Endothelial cell of umbilical vein (primary cell): ENCODE data around the gene PEAR1. TPM values are rescaled to one million over a fixed set of nuclear protein-coding genes. Genes with fewer than 3 reads are reported as not detected.

ENCODE experiments used
- BruUV-seq: library from RNA; stranded (reverse); fragments of 400-500 nt; replicated peaks from 2 replicates; lab custom pipeline; 2021; lab: Mats Ljungman, UMichigan
- CTCF ChIA-PET: fragments of 300-600, 350-600 bp; sonication (Branson Sonifier 250); formaldehyde crosslinking; loops from one replicate; lab custom pipeline; 2021; ENCODE audit warnings: antibody characterized with exemption, inconsistent platforms; lab: Charles Lee
- POLR2A ChIA-PET: fragments of 300-600, 350-600 bp; sonication (Branson Sonifier 250); formaldehyde crosslinking; loops from one replicate; lab custom pipeline; 2021; ENCODE audit warnings: antibody characterized with exemption, inconsistent platforms; lab: Charles Lee
- DNase-seq: peaks from one replicate; pipeline ENCODE4 v3.0.0-alpha.2; 2011; ENCODE audit warnings: low read depth, low spot score
- FAIRE-seq: peaks from 2 replicates; lab custom pipeline; 2011; peaks lifted over from hg19 to GRCh38; lab: Jason Lieb, UNC
- H2AFZ ChIP-seq: 2 replicates; pipeline ENCODE4 v1.6.0; 2012; ENCODE audit warnings: low read depth, low read length, control low read depth, inconsistent platforms
- H3K27ac ChIP-seq: 2 replicates; pipeline ENCODE4 v1.5.1; 2011; ENCODE audit warnings: low read depth, mild to moderate bottlenecking, control low read depth, low read length, moderate library complexity; ENCODE audit not compliant: insufficient read depth
- H3K27me3 ChIP-seq, 2 experiments: 2 replicates each; pipeline versions ENCODE4 v1.6.0 to v1.6.1; 2011; ENCODE audit warnings: low read length in 2 of 2, mixed read lengths in 1 of 2; ENCODE audit not compliant: control insufficient read depth in 2 of 2, insufficient read depth in 2 of 2
- H3K36me3 ChIP-seq, 2 experiments: 2 replicates in 1 of 2; 3 replicates in 1 of 2; pipeline ENCODE4 v1.5.1; 2011; ENCODE audit warnings: low read length in 2 of 2, mild to moderate bottlenecking in 1 of 2, moderate library complexity in 1 of 2; ENCODE audit not compliant: control insufficient read depth in 2 of 2, insufficient read depth in 2 of 2; ENCODE audit errors: extremely low read depth in 1 of 2
- H3K4me1 ChIP-seq: 3 replicates; pipeline ENCODE4 v1.5.1; 2011; ENCODE audit warnings: mild to moderate bottlenecking, low read length; ENCODE audit not compliant: control insufficient read depth, insufficient read depth; ENCODE audit errors: extremely low read depth
- H3K4me2 ChIP-seq: 2 replicates; pipeline ENCODE4 v1.6.1; 2011; ENCODE audit warnings: low read length, control low read depth, mixed read lengths; ENCODE audit not compliant: insufficient read depth
- H3K4me3 ChIP-seq, 3 experiments: fragments of 200-600 bp in 1 of 3; sonication (generic), shearing (Covaris generic) in 1 of 3; replicated peaks in 1 of 3; 2 replicates each; pipeline ENCODE4 v1.5.1; 2011 to 2016; ENCODE audit warnings: control low read depth in 3 of 3, low read length in 3 of 3, mild to moderate bottlenecking in 2 of 3, inconsistent platforms in 1 of 3, low read depth in 1 of 3, moderate library complexity in 1 of 3; ENCODE audit not compliant: insufficient read depth in 1 of 3
- H3K79me2 ChIP-seq: 2 replicates; pipeline ENCODE4 v1.6.0; 2012; ENCODE audit warnings: low read length, inconsistent platforms; ENCODE audit not compliant: control insufficient read depth, insufficient read depth
- H3K9ac ChIP-seq: replicated peaks from 2 replicates; pipeline ENCODE3; 2011; ENCODE audit warnings: low read length, control low read depth; ENCODE audit not compliant: insufficient read depth; ENCODE audit errors: extremely low read depth
- H3K9me1 ChIP-seq: replicated peaks from 3 replicates; pipeline ENCODE4 v1.6.0; 2011; ENCODE audit warnings: mild to moderate bottlenecking, low read length; ENCODE audit not compliant: control insufficient read depth, insufficient read depth; ENCODE audit errors: extremely low read depth
- H3K9me3 ChIP-seq: replicated peaks from 2 replicates; pipeline ENCODE4 v1.5.1; 2012; ENCODE audit warnings: low read length, inconsistent platforms; ENCODE audit not compliant: control insufficient read depth, insufficient read depth
- H4K20me1 ChIP-seq: replicated peaks from 2 replicates; pipeline ENCODE3; 2011; ENCODE audit warnings: mild to moderate bottlenecking, low read length; ENCODE audit not compliant: control insufficient read depth, insufficient read depth; ENCODE audit errors: extremely low read depth
- CTCF ChIP-seq, 2 donors: IDR thresholded peaks; 1 replicate in 1 of 2; 2 replicates in 1 of 2; pipeline ENCODE4 v1.5.1; 2011; ENCODE audit warnings: low read length in 2 of 2, mild to moderate bottlenecking in 2 of 2, moderate library complexity in 2 of 2, control low read depth in 1 of 2, inconsistent platforms in 1 of 2, low read depth in 1 of 2; ENCODE audit not compliant: insufficient read depth in 1 of 2; ENCODE audit errors: extremely low read depth in 1 of 2
- EZH2 ChIP-seq: IDR thresholded peaks from 2 replicates; pipeline ENCODE4 v1.6.1; 2012; ENCODE audit warnings: borderline replicate concordance, low read depth, mild to moderate bottlenecking, moderate library complexity, low read length, inconsistent platforms; ENCODE audit not compliant: severe bottlenecking
- FOS ChIP-seq: IDR thresholded peaks from 2 replicates; pipeline ENCODE4 v1.6.1; 2011; ENCODE audit warnings: mild to moderate bottlenecking, low read length, moderate library complexity, borderline replicate concordance; ENCODE audit not compliant: insufficient read depth
- GATA2 ChIP-seq: IDR thresholded peaks from 2 replicates; pipeline ENCODE4 v1.7.0; 2011; ENCODE audit warnings: low read depth, mild to moderate bottlenecking, moderate library complexity, mixed read lengths, low read length; ENCODE audit not compliant: insufficient read length, insufficient read depth
- JUN ChIP-seq: IDR thresholded peaks from 2 replicates; pipeline ENCODE4 v1.6.1; 2011; ENCODE audit warnings: borderline replicate concordance, low read depth; ENCODE audit not compliant: insufficient read length, insufficient read depth
- MAX ChIP-seq: IDR thresholded peaks from 2 replicates; pipeline ENCODE4 v1.6.1; 2011; ENCODE audit not compliant: insufficient read depth, insufficient read length
- MYC ChIP-seq: IDR thresholded peaks from one replicate; pipeline ENCODE4 v1.6.1; 2011; ENCODE audit warnings: mild to moderate bottlenecking, low read depth, low read length
- POLR2A ChIP-seq: IDR thresholded peaks from 2 replicates; pipeline ENCODE4 v1.6.1; 2012; ENCODE audit warnings: low read depth, mild to moderate bottlenecking, control low read depth, low read length
- POLR2AphosphoS5 ChIP-seq: IDR thresholded peaks from 2 replicates; pipeline ENCODE4 v1.6.1; 2012; ENCODE audit warnings: low read depth, mild to moderate bottlenecking, control low read depth, low read length, moderate library complexity; ENCODE audit not compliant: insufficient read depth
- dilution Hi-C: fragments of 300-500 bp; cut with MboI; formaldehyde crosslinking; loops from one replicate; pipeline ENCODE4 v1.15.0; 2019; ENCODE audit warnings: low sequenced_read_pairs; ENCODE audit not compliant: extremely low pct_ligation_motif_present
- intact Hi-C: fragments of 100-400 bp; cut with micrococcal nuclease; formaldehyde crosslinking; loops from one replicate; pipeline ENCODE4 v1.10.0; 2022
- polyA plus RNA-seq, 4 experiments: library from polyadenylated mRNA; depleted of rRNA in 3 of 4; stranded (reverse) in 3 of 4; unstranded in 1 of 4; fragments of >200 nt; gene quantifications; 2 replicates each; pipeline versions ENCODE4 v1.2.1 to v1.2.3, GENCODE V29; 2011 to 2012; ENCODE audit warnings: missing spikeins in 1 of 4
- total RNA-seq: library from RNA; stranded (reverse); gene quantifications from 2 replicates; pipeline ENCODE4 v1.2.3, GENCODE V29; 2021

The PEAR1 gene
- total and polyA plus RNA-seq, 2 donors (not counting 3 experiments of a cell fraction or from before 2014, with no cell fraction given), result 90.7 to 106 TPM

- H3K9me3 ChIP-seq, result no peaks in the 10 kb centered on the region
- H3K9me1 ChIP-seq, result no peaks in the 10 kb centered on the region
- no peaks in the 10 kb centered on the region for H3K4me1 ChIP-seq
- H3K27ac ChIP-seq, result no peak overlapping the region
- ChIA-PET POLR2A (no interaction called here), CTCF (interaction anchor here (0.7 to 3.4 kb wide), 7 partner anchors 9 to 189 kb away, joined by 3 to 22 read pairs (median 4); partner anchors contain the start of gene ETV3)
- H2AFZ ChIP-seq, result no peak overlapping the region
- no TSS peak for BruUV-seq
- no peak overlapping the region for H3K4me3 ChIP-seq
- H3K9ac ChIP-seq, result no peak overlapping the region
- H4K20me1 ChIP-seq, result no peaks in the 10 kb centered on the region
- TF ChIP-seq MAX (no peak), FOS (no peak), MYC (no peak), JUN (no peak), GATA2 (no peak), CTCF (IDR thresholded peaks at IDR 0.05; ENCODE audit: extremely low read depth in 1 of 2, insufficient read depth in 1 of 2, low read depth in 1 of 2, low read length in 2 of 2) (no peak), POLR2AphosphoS5 (no peak), EZH2 (no peak), POLR2A (no peak)
- DNase-seq (no peak), FAIRE-seq (no peak)
- H3K36me3 ChIP-seq, result peaks cover 13 to 43% of the 10 kb centered on the region in 2 experiments
- H3K4me2 ChIP-seq, result no peak overlapping the region
- intact Hi-C loops (no loop called here), dilution Hi-C loops (no loop called here)
- H3K79me2 ChIP-seq, result no peaks in the 10 kb centered on the region
- no peaks in the 10 kb centered on the region for H3K27me3 ChIP-seq
Observed at GRCh38 chr1:156949127-156949526, 55.6 kb downstream of the PEAR1 start.
